Transverse colon (tissue), 4 donors: Measurements from ENCODE around the gene ZMIZ2. TPM values are rescaled to one million over a fixed set of nuclear protein-coding genes. Genes with fewer than 3 reads are reported as not detected.

ENCODE experiments used
- DNase-seq: peaks from one replicate; pipeline ENCODE4 v3.0.0-alpha.2; 2019
- H3K27ac ChIP-seq, 4 donors: fragments of 200-600 bp; sonication (generic); 2 replicates each; pipeline ENCODE4 v1.5.1; 2016 to 2018; ENCODE audit warnings: inconsistent platforms in 4 of 4
- H3K27me3 ChIP-seq: fragments of 200-600 bp; sonication (generic); 2 replicates; pipeline ENCODE4 v1.5.1; 2017; ENCODE audit warnings: inconsistent platforms
- H3K36me3 ChIP-seq, 4 donors: fragments of 200-600 bp; sonication (generic); 2 replicates each; pipeline ENCODE4 v1.5.1; 2017 to 2019; ENCODE audit warnings: inconsistent platforms in 4 of 4
- H3K4me1 ChIP-seq, 4 donors: fragments of 200-600 bp; sonication (generic); 2 replicates each; pipeline ENCODE4 v1.5.1; 2017 to 2020; ENCODE audit warnings: inconsistent platforms in 4 of 4
- H3K4me3 ChIP-seq, 4 donors: fragments of 200-600 bp; sonication (generic); 1 replicate in 1 of 4; 2 replicates in 3 of 4; pipeline versions ENCODE4 v1.5.1 to v1.6.1; 2017 to 2019; ENCODE audit warnings: inconsistent platforms in 4 of 4
- H3K9me3 ChIP-seq, 2 donors: fragments of 200-600 bp; sonication (generic); 2 replicates each; pipeline ENCODE4 v1.5.1; 2017 to 2019; ENCODE audit warnings: inconsistent platforms in 2 of 2
- CTCF ChIP-seq, 5 experiments: fragments of 200-600 bp in 3 of 5; fragments of 450-650 bp in 2 of 5; sonication (generic) in 3 of 5; IDR thresholded peaks; 1 replicate in 2 of 5; 2 replicates in 3 of 5; pipeline ENCODE4 v1.5.1; 2016 to 2017; ENCODE audit warnings: antibody characterized with exemption in 5 of 5, inconsistent platforms in 3 of 5, mild to moderate bottlenecking in 2 of 5, moderate library complexity in 1 of 5
- EP300 ChIP-seq: sonication (generic); formaldehyde crosslinking; IDR thresholded peaks from one replicate; pipeline ENCODE4 v1.6.1; 2017; ENCODE audit warnings: antibody characterized with exemption, low read depth
- POLR2A ChIP-seq: fragments of 450-650 bp; IDR thresholded peaks from one replicate; pipeline ENCODE4 v1.6.1; 2016; ENCODE audit warnings: antibody characterized with exemption, mild to moderate bottlenecking, moderate library complexity
- POLR2AphosphoS5 ChIP-seq, 3 donors: sonication (generic); formaldehyde crosslinking; IDR thresholded peaks; one replicate each; pipeline ENCODE4 v1.6.1; 2016; ENCODE audit warnings: antibody characterized with exemption in 3 of 3
- whole genome bisulfite sequencing, 2 donors: methylation state at CpG; one replicate each; pipeline ENCODE4 v1.1.5; 2018; ENCODE audit warnings: low coverage in 1 of 2; 5-methylcytosine and 5-hydroxymethylcytosine counted together
- in situ Hi-C, 4 donors: fragments of 200-750 bp; cut with MboI; loops; one replicate each; pipeline versions ENCODE4 v1.15.0 to v1.15.1; 2017; ENCODE audit warnings: low sequenced_read_pairs in 3 of 4, low pct_ligation_motif_present in 1 of 4, low pct_unique_long_range_greater_than_20kb in 1 of 4
- intact Hi-C: fragments of 100-400 bp; cut with DNase I; formaldehyde crosslinking; loops from one replicate; pipeline ENCODE4 v1.15.1; 2023; ENCODE audit warnings: low total_unique reads
- total RNA-seq, 4 donors: library from RNA; depleted of rRNA; stranded (reverse); fragments of >200 nt; gene quantifications; one replicate each; pipeline ENCODE4 v1.1.0, GENCODE V29; 2016

ZMIZ2 gene
- total RNA-seq, 4 donors from 2014 or later, result 40.6 to 92.7 (median 69.3) TPM

DNA sequence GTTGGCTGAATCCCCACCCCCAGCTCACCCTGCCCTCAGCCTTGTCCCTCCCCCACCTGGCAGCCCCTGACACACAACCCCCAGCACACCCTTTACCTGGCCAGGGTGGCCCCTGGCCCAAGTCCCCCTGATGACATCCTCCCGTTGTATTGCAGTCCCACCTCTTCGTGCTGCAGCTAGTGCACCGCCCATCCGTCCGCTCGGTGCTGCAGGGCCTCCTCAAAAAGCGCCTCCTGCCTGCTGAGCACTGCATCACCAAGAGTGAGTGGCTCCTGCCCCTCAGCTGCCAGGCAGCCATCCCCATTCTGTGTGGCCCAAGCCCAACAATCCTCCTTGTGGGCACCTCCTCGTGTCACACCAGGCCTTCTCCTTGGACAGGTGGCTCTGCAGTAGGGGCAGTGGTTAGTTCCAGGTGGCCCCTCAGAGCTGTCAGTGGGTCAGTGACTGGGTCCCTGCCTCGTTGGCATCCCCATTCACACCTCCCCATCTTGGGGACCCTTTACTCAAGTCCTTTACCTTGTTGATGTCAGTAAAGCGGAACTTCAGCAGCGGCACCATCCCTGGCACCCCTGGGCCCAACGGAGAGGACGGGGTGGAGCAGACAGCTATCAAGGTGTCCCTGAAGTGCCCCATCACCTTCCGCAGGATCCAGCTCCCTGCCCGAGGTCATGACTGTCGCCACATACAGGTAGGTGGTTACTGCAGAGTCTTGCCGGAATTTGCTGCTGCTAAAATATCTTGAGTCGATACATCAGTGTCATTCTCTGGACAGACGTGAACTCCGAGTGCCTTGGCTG, 14.3 kb downstream of the ZMIZ2 start:
- no peaks in the 10 kb centered on the region for H3K27me3 ChIP-seq
- peaks cover 6 to 18% (median 11%) of the 10 kb centered on the region in 4 donors for H3K4me1 ChIP-seq
- no peak for TF ChIP-seq CTCF (IDR thresholded peaks at IDR 0.05)
- no peak for TF ChIP-seq POLR2A
- no peak for TF ChIP-seq POLR2AphosphoS5 (IDR thresholded peaks at IDR 0.05)
- no peak for TF ChIP-seq EP300
- 86 to 94% methylated on average over 7 to 20 of the region's 20 CpGs for WGBS, 2 donors
- no peak overlapping the region for H3K4me3 ChIP-seq
- H3K27ac ChIP-seq, result no peak overlapping the region
- H3K9me3 ChIP-seq, result no peaks in the 10 kb centered on the region
- in situ Hi-C loops, result loop anchor here in 2 of 4 donors (25.0 kb wide), 1 partner anchor 176 kb away; the partner anchor contains the start of gene TMED4 (in 2 of the 2)
- no peak for DNase-seq
- H3K36me3 ChIP-seq, result peaks cover 0 to 55% (median 10%) of the 10 kb centered on the region in 4 donors
- intact Hi-C loops, result no loop called here

DNA sequence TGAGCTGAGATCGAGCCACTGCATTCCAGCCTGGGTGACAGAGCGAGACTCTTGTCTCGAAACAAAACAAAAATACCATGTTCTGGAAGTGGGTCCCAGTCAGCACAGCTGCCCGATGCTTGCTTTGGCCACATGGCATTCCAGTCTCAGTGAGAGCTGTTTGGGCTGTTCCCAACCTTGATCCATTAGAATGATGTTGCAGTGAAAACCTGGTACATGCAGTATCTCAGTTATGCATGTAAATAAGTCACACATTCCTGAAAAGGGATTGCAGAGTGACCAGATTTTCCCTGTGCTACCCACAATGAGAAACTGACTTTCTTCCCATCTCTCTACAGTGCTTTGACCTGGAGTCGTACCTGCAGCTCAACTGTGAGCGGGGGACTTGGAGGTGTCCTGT, 15.4 kb downstream of the ZMIZ2 start:
- H3K4me1 ChIP-seq, result peaks cover 18 to 30% (median 22%) of the 10 kb centered on the region in 4 donors
- WGBS, 2 donors, result 88 to 97% methylated on average over 3 to 6 of the region's 6 CpGs
- no peak for DNase-seq
- H3K27ac ChIP-seq, result no peak overlapping the region
- peaks cover 0 to 52% (median 10%) of the 10 kb centered on the region in 4 donors for H3K36me3 ChIP-seq
- no peak overlapping the region for H3K4me3 ChIP-seq
- no peaks in the 10 kb centered on the region for H3K27me3 ChIP-seq
- in situ Hi-C loops, result loop anchor here in 2 of 4 donors (25.0 kb wide), 1 partner anchor 177 kb away; the partner anchor contains the start of gene TMED4 (in 2 of the 2)
- TF ChIP-seq CTCF (IDR thresholded peaks at IDR 0.05) (no peak), EP300 (no peak), POLR2A (no peak), POLR2AphosphoS5 (IDR thresholded peaks at IDR 0.05) (no peak)
- no peaks in the 10 kb centered on the region for H3K9me3 ChIP-seq
- intact Hi-C loops, result no loop called here

GRCh38 chr7:44764665-44765578, 16.3 kb downstream of the ZMIZ2 start:
- 86 to 100% methylated on average over 1 to 14 of the region's 22 CpGs for WGBS, 2 donors
- Histone ChIP-seq H3K36me3 (peaks cover 0 to 45% (median 10%) of the 10 kb centered on the region in 4 donors), H3K27me3 (no peaks in the 10 kb centered on the region), H3K27ac (no peak overlapping the region), H3K9me3 (no peaks in the 10 kb centered on the region), H3K4me1 (peaks cover 21 to 38% (median 31%) of the 10 kb centered on the region in 4 donors), H3K4me3 (no peak overlapping the region)
- intact Hi-C loops, result no loop called here
- no peak for TF ChIP-seq POLR2A
- TF ChIP-seq EP300, result no peak
- no peak for DNase-seq
- in situ Hi-C loops, result loop anchor here in 2 of 4 donors (25.0 kb wide), 1 partner anchor 178 kb away; the partner anchor contains the start of gene TMED4 (in 2 of the 2)

- DNase-seq, result no peak
- intact Hi-C loops (no loop called here), in situ Hi-C loops (loop anchor here in 2 of 4 donors (25.0 kb wide), 1 partner anchor 178 kb away; the partner anchor contains the start of gene TMED4 (in 2 of the 2))
- Histone ChIP-seq H3K4me1 (peaks cover 26 to 45% (median 39%) of the 10 kb centered on the region in 4 donors), H3K27ac (no peak overlapping the region), H3K9me3 (no peaks in the 10 kb centered on the region), H3K36me3 (peaks cover 0 to 41% (median 10%) of the 10 kb centered on the region in 4 donors), H3K27me3 (no peaks in the 10 kb centered on the region), H3K4me3 (no peak overlapping the region)
- TF ChIP-seq POLR2A (no peak), EP300 (no peak), CTCF (IDR thresholded peaks at IDR 0.05) (no peak), POLR2AphosphoS5 (IDR thresholded peaks at IDR 0.05) (no peak)
- WGBS, 2 donors, result 92 to 94% methylated on average over 10 to 17 of the region's 17 CpGs
These were observed 17.1 kb downstream of the ZMIZ2 start for GRCh38 chr7:44765579-44766415.
